DMS 273 treated with DMSO at 0.1 percent for 48 hours (cell line): ENCODE data around the gene AACS.
"Not testable (repeated sequence)": the region's sequence is repeated elsewhere in the genome, so short reads cannot be mapped to it uniquely, and the experiment has no call there.

Source experiments
- DNase-seq: peaks from one replicate; lab custom pipeline; 2025; lab: John Stamatoyannopoulos, UW

AACS gene

GRCh38 chr12:125065021-125065918 is at the start of gene AACS:
Gene AACS (plus strand): TSS chr12:125065435. CDS start chr12:125065585, 150 bp downstream.
- DNase-seq = no peak

GRCh38 chr12:125015680-125016310 is 49.4 kb upstream of the AACS start:
- no peak for DNase-seq

- DNase-seq = no peak
Measured at GRCh38 chr12:125017801-125018200, 47.4 kb upstream of the AACS start.

- DNase-seq = no peak
Measured at GRCh38 chr12:125018356-125018755, 46.9 kb upstream of the AACS start.

GRCh38 chr12:125021096-125021495 is 44.1 kb upstream of the AACS start:
- no peak for DNase-seq

GRCh38 chr12:125021771-125022170 is 43.5 kb upstream of the AACS start:
- DNase-seq = no peak

- no peak for DNase-seq
Measured at GRCh38 chr12:125023065-125023464, 42.2 kb upstream of the AACS start.

GRCh38 chr12:125024949-125025563 is 40.2 kb upstream of the AACS start:
- DNase-seq = no peak

GRCh38 chr12:125025606-125026235 is 39.5 kb upstream of the AACS start:
- DNase-seq = no peak

- no peak for DNase-seq
Measured at GRCh38 chr12:125028106-125028505, 37.1 kb upstream of the AACS start.

- DNase-seq = no peak
Measured at GRCh38 chr12:125029761-125030358, 35.4 kb upstream of the AACS start.

- not testable (repeated sequence) for DNase-seq
Measured at GRCh38 chr12:125031471-125031870, 33.8 kb upstream of the AACS start.

GRCh38 chr12:125032466-125033152 is 32.6 kb upstream of the AACS start:
- no peak for DNase-seq

GRCh38 chr12:125033288-125033687 is 31.9 kb upstream of the AACS start:
- DNase-seq = no peak

GRCh38 chr12:125038976-125039625 is 26.1 kb upstream of the AACS start:
- no peak for DNase-seq

- no peak for DNase-seq
Measured at GRCh38 chr12:125049093-125049458, 16.2 kb upstream of the AACS start.

GRCh38 chr12:125050446-125050845 is 14.8 kb upstream of the AACS start:
- DNase-seq = no peak

- no peak for DNase-seq
Measured at GRCh38 chr12:125050868-125051267, 14.4 kb upstream of the AACS start.

- DNase-seq = no peak
Measured at GRCh38 chr12:125053821-125054220, 11.4 kb upstream of the AACS start.

- DNase-seq = no peak
Measured at GRCh38 chr12:125055591-125055990, 9.6 kb upstream of the AACS start.

- no peak for DNase-seq
Measured at GRCh38 chr12:125056306-125056705, 8.9 kb upstream of the AACS start.
